H1 (cell line): ENCODE measurements around the gene SEC24A.

Source experiments
- CREB1 ChIP-seq: IDR thresholded peaks from 2 replicates; pipeline ENCODE4 v1.6.1; 2012; ENCODE audit warnings: inconsistent platforms
- CTCF ChIP-seq, 3 experiments: IDR thresholded peaks; 1 replicate in 2 of 3; 2 replicates in 1 of 3; pipeline versions ENCODE4 v1.5.1 to v1.6.1; 2011; ENCODE audit warnings: low read length in 3 of 3, mild to moderate bottlenecking in 3 of 3, inconsistent platforms in 2 of 3, low read depth in 1 of 3, moderate library complexity in 1 of 3; ENCODE audit not compliant: insufficient read depth in 1 of 3; ENCODE audit errors: control extremely low read depth in 1 of 3
- EZH2 ChIP-seq: fragments of 200-600 bp; sonication (generic); IDR thresholded peaks from 2 replicates; pipeline ENCODE4 v1.7.1; 2012; ENCODE audit warnings: low read depth, mild to moderate bottlenecking, moderate library complexity, low read length, inconsistent platforms; ENCODE audit not compliant: severe bottlenecking
- GABPA ChIP-seq: IDR thresholded peaks from 2 replicates; pipeline ENCODE4 v1.6.1; 2011; ENCODE audit warnings: mild to moderate bottlenecking, low read length, moderate library complexity, borderline replicate concordance; ENCODE audit not compliant: insufficient read depth
- HDAC2 ChIP-seq, 2 experiments: fragments of 300-600 bp in 1 of 2; sonication (generic) in 1 of 2; IDR thresholded peaks; 2 replicates each; pipeline ENCODE4 v1.6.1; 2011 to 2012; ENCODE audit warnings: low read depth in 2 of 2, low read length in 2 of 2, mild to moderate bottlenecking in 2 of 2, moderate library complexity in 2 of 2, borderline replicate concordance in 1 of 2, inconsistent platforms in 1 of 2
- JUN ChIP-seq: IDR thresholded peaks from 2 replicates; pipeline ENCODE4 v1.6.1; 2011; ENCODE audit warnings: low read depth, mild to moderate bottlenecking, improper control_type of control experiment, low read length
- KDM4A ChIP-seq: IDR thresholded peaks from one replicate; pipeline ENCODE4 v1.7.1; 2012; ENCODE audit warnings: low read depth, mild to moderate bottlenecking, moderate library complexity, low read length, inconsistent platforms; ENCODE audit not compliant: severe bottlenecking
- MAX ChIP-seq: IDR thresholded peaks from 2 replicates; pipeline ENCODE4 v1.6.1; 2012; ENCODE audit warnings: inconsistent platforms
- POLR2A ChIP-seq, 2 experiments: IDR thresholded peaks; 1 replicate in 1 of 2; 2 replicates in 1 of 2; pipeline ENCODE4 v1.6.1; 2011; ENCODE audit warnings: low read depth in 2 of 2, low read length in 2 of 2, mild to moderate bottlenecking in 2 of 2; ENCODE audit errors: control extremely low read depth in 1 of 2
- POU5F1 ChIP-seq: IDR thresholded peaks from 2 replicates; pipeline ENCODE4 v1.6.1; 2011; ENCODE audit warnings: low read depth, mild to moderate bottlenecking, low read length, moderate library complexity
- RFX5 ChIP-seq: IDR thresholded peaks from 2 replicates; pipeline ENCODE4 v1.6.1; 2011; ENCODE audit warnings: low read depth, low read length, improper control_type of control experiment, borderline replicate concordance
- TAF1 ChIP-seq: IDR thresholded peaks from 2 replicates; pipeline ENCODE4 v1.6.1; 2011; ENCODE audit warnings: mild to moderate bottlenecking, low read depth, low read length
- TCF12 ChIP-seq: IDR thresholded peaks from 2 replicates; pipeline ENCODE4 v1.6.1; 2011; ENCODE audit warnings: low read depth, mild to moderate bottlenecking, low read length

- TF ChIP-seq HDAC2 (IDR thresholded peaks at IDR 0.05; ENCODE audit: borderline replicate concordance in 1 of 2, low read depth in 2 of 2, low read length in 2 of 2) (no peak), CTCF (IDR thresholded peaks at IDR 0.05; ENCODE audit: control extremely low read depth in 1 of 3, insufficient read depth in 1 of 3, low read depth in 1 of 3, low read length in 3 of 3) (no peak), TAF1 (no peak), EZH2 (no peak), POLR2A (IDR thresholded peaks at IDR 0.05; ENCODE audit: control extremely low read depth in 1 of 2, low read depth in 2 of 2, low read length in 2 of 2) (no peak), CREB1 (no peak), MAX (no peak), KDM4A (no peak), RFX5 (no peak), POU5F1 (no peak), GABPA (no peak), JUN (no peak), TCF12 (no peak)
These were observed 2.9 kb downstream of the SEC24A start for GRCh38 chr5:134651531-134651930.
